HG03575 (cell line): ENCODE measurements around the gene SLC22A14.

Experiments used
- ATAC-seq: cut with Tn5 transposase; IDR thresholded peaks from one replicate; pipeline ENCODE4 v1.9.1; 2021; ENCODE audit not compliant: unreplicated experiment, insufficient number of reproducible peaks, low FRiP score; ENCODE audit errors: extremely low read depth

SLC22A14 gene

DNA sequence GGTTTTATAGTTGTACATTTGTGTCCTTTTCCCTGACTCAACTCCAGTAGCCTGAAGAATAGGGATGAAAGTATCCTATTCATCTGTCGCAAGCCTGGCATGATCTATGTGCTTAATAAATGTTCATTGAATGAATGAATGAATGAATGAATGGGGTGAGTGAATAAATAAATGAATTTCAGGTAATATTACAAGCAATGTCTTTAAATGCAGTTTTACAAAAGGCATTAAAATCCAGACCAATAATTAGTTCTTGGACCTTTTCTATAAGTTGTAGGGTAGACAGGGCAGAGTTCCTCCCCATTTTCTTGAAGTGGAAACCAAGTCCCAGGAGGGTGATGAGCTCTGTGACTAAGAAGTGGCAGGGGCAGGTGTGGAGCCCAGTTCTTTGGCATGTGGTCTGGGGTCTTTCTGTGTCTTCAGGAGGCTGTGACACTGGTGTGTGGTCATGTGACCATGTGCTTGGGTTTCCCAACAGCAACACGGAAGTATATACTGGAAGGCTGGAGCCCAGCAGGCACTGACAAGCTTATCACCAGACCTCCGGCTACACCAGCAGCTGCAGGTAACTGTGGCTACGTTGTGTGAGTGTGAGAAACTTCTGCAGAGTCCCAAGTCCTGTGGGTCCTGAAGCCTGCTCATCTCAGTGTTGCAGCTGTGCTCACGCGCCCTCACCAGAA, 82.8 kb downstream of the SLC22A14 start:
- no peak for ATAC-seq

DNA sequence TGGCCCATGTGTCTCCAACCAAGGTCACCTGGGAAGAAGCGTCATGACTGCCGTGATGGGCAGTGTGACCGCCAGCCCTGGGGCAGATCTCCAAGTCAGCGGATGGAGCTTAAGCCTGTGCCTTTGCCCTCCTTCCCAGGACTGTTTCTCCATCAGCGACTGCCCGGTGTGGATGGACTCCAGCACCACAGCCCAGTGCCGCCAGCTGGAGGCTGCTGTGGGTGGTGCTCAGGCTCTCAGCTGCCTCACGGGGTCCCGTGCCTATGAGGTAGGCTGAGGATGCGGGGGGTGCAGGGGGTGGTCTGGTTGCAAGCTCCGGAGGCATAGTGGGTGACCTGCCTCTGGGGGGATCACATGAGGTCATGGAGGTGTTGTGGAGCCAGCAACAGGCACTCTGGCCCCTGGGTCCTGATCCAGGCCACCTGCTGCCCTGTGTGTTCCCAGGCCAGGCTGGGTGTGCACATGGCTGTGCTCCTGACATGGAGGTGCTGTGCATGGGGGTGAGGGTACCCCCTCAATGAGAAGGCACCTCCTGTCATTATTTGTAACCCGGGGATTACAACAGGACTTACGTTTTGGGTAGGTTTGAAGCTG, 83.5 kb downstream of the SLC22A14 start:
- no peak for ATAC-seq

DNA sequence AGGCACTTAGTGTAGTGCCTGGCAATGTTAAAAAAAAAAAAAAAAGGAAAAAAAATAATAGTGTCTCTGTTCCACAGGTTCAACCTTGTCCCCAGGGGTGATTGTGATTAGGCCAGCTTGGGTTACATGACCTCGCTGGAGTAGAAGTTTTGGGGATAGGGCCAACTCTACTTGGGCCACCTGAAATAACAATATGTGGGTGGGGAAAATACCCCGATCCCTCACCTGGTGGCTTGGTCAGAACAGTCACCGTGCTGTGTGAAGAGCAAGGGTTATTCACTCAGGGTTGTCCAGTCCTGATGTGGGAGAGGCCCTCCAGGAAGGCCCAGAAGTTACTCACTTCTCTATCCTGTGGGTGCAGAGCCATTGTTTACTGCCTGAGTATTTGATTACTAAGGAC, 84.0 kb downstream of the SLC22A14 start:
- ATAC-seq, result no peak

DNA sequence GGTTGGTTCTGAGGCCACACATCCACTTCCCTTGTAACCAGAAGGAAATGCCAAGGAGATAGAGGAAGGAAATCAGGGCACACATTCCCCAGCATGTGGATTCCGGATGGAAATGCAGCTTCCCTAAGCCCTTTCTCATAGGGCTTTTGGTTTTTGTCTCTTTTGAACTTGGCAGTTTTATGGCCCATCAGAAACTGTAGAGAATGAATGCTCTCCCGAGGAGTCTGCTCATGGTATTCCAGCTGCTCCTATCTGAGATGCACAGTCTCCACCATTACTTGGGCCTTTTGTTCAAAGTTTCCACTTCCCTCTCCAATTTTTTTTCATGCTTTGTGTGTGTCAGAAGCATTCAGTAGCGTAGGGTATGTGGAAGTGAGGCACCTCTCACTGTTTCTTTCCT, 85.7 kb downstream of the SLC22A14 start:
- ATAC-seq, result no peak
